Ectodermal cell (in vitro differentiated cells): ENCODE results near the gene HDDC3.

Source experiments
- H3K27ac ChIP-seq: 2 replicates; pipeline ENCODE4 v1.7.0; 2013; ENCODE audit warnings: mild to moderate bottlenecking, low read depth, low read length; ENCODE audit not compliant: insufficient read depth, poor library complexity, severe bottlenecking
- H3K27me3 ChIP-seq: 2 replicates; pipeline ENCODE4 v1.7.0; 2013; ENCODE audit warnings: mild to moderate bottlenecking, low read length; ENCODE audit not compliant: insufficient read depth, control insufficient read depth, poor library complexity, severe bottlenecking
- H3K36me3 ChIP-seq: one replicate; pipeline ENCODE4 v1.7.0; 2013; ENCODE audit warnings: low read length; ENCODE audit not compliant: control insufficient read depth, insufficient read depth
- H3K4me1 ChIP-seq: one replicate; pipeline ENCODE4 v1.7.0; 2013; ENCODE audit warnings: low read length; ENCODE audit not compliant: control insufficient read depth, insufficient read depth
- H3K4me3 ChIP-seq: 2 replicates; pipeline ENCODE4 v1.7.0; 2013; ENCODE audit warnings: low read depth, low read length, control low read depth; ENCODE audit not compliant: insufficient read depth
- H3K9me3 ChIP-seq: 2 replicates; pipeline ENCODE4 v1.7.0; 2013; ENCODE audit warnings: mild to moderate bottlenecking, low read length, moderate library complexity; ENCODE audit not compliant: control insufficient read depth
- WGBS, 2 experiments: methylation state at CpG; one replicate each; pipeline ENCODE4 v1.1.7; 2013; ENCODE audit warnings: missing lambda C conversion rate in 2 of 2; 5-methylcytosine and 5-hydroxymethylcytosine counted together

Gene HDDC3

DNA sequence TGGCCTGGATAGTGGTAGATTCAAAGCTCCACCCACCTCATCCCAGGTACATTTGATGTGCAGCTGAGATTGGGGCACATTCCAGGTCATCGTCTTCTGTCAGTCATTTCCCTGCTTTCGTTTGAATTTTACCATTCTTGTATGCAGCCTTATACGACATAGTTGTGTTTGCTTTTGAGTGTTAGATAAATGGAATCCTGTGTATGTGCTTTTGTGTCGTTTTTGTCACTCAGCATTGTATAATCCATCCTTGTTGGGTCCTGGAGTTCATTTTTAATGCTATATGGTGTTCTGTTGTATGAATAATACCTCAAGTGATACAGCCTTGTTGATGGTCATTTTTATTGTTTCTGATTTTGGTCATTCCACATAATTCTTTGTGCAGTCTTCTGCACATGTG lies 29.7 kb upstream of the HDDC3 start:
- Histone ChIP-seq H3K27me3 (peaks cover 7% of the 10 kb centered on the region), H3K4me1 (peaks cover 9% of the 10 kb centered on the region), H3K4me3 (no peak overlapping the region), H3K27ac (no peak overlapping the region), H3K36me3 (peaks cover 38% of the 10 kb centered on the region), H3K9me3 (no peaks in the 10 kb centered on the region)
- 97% methylated on average over 4 of the region's 4 CpGs for WGBS, 2 experiments

DNA sequence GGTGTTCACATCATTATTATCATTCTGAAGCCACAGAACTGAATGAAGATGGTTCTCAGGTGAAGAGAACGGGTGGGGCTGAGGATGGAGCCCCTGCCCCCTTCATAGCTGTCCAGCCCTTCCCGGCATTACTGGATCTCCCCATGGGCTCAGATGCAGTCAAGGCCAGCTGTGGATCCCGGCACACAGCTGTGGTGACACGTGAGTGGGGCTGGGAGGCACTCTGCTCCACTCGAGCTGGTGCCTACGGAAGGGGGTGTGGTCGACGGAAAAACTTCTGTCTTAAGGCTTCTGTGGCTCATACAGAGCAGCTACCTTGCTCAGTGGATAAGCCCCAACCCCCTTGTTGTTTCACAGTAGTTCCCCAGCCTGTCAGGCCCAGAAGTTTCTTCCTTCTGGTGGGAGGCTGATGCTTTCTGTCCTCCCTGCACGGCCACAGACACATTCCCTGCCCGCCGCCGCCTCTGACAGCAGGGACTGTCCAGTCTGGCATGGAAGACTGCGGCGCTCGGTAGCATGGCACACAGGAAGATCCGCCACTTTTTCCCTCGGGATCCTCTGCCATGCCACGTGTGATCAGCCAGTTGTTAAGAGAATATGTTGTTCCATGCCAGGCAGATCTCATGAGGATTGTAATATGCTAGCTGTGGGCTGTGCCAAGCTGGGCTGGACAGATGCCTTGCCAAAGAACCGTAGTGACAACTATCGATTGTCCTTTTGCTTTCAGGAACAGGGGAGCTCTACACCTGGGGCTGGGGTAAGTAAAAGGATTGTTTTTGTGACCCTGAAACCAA lies 28.1 kb upstream of the HDDC3 start:
- H3K36me3 ChIP-seq = peaks cover 27% of the 10 kb centered on the region
- H3K4me3 ChIP-seq = no peak overlapping the region
- no peaks in the 10 kb centered on the region for H3K9me3 ChIP-seq
- H3K4me1 ChIP-seq = peaks cover 14% of the 10 kb centered on the region
- peaks cover 12% of the 10 kb centered on the region for H3K27me3 ChIP-seq
- H3K27ac ChIP-seq = no peak overlapping the region
- WGBS, 2 experiments = 95% methylated on average over 20 of the region's 20 CpGs

DNA sequence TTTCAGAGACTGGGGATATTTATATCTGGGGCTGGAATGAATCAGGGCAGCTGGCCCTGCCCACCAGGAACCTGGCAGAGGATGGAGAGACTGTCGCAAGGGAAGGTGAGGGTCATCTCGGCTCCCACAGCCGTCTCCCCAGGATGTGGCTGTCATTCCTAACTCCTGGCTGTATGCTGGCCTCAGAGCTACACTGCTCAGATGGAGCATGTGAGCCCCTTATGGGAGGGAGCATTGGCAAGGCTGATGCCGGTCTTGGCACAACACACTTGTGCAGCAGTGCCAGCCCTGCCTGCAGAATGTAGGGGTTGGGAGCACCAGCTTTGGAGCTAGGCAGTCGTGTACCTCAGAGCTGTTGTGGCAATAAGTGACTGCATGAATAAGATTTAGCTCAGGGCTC lies 27.5 kb upstream of the HDDC3 start:
- no peak overlapping the region for H3K27ac ChIP-seq
- H3K9me3 ChIP-seq = no peaks in the 10 kb centered on the region
- peaks cover 14% of the 10 kb centered on the region for H3K4me1 ChIP-seq
- H3K27me3 ChIP-seq = peaks cover 12% of the 10 kb centered on the region
- peaks cover 27% of the 10 kb centered on the region for H3K36me3 ChIP-seq
- WGBS, 2 experiments = 94 to 97% methylated on average over 5 of the region's 5 CpGs
- no peak overlapping the region for H3K4me3 ChIP-seq

DNA sequence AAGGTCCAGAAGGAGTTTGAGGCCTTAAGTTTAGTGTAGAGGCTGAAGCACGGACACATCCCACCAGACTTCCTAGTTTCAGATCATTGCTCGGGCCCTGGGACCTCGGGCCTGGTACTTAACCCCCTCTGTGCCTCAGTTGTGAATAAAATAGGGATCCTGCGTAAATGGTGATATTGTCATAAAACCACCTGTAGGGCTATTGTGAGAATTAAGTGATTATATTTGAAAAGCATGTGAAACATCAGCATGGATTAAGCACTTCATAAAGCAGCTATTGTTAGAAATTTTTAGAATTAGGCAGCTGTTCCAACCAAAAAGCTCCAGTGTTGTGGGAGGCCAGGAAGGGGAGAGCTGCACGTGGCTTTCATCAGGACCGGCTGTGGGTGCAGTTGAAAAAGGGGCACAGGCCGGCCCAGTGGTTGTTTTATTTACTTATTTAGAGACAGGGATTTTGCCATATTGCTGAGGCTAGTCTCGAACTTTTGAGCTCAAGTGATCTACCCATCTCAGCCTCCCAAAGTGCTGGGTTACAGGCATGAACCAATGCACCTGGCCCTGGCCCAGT lies 26.8 kb upstream of the HDDC3 start:
- no peak overlapping the region for H3K27ac ChIP-seq
- no peak overlapping the region for H3K4me3 ChIP-seq
- H3K9me3 ChIP-seq = no peaks in the 10 kb centered on the region
- H3K36me3 ChIP-seq = peaks cover 27% of the 10 kb centered on the region
- peaks cover 14% of the 10 kb centered on the region for H3K4me1 ChIP-seq
- H3K27me3 ChIP-seq = peaks cover 12% of the 10 kb centered on the region
- 92 to 93% methylated on average over 8 of the region's 8 CpGs for WGBS, 2 experiments

DNA sequence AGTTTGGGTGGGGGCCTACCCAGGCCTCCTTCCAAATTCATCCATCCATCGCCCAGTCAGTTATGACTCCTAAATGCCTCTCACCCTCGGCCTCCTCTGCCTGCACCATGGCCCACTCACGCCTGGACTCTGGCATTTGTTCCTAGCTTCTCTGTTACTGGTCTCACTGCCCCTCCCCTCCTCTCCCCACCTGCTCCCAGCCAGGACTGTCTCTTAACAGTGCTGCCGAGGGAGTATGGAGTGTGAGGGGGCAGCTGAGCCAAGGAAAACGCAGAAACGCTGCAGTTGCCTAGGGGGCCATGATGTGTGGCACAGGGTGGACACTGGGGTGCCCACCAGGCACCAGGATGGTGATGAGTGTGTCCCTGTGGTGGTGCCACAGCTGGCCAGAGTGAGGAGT lies 25.4 kb upstream of the HDDC3 start:
- Histone ChIP-seq H3K4me1 (peaks cover 14% of the 10 kb centered on the region), H3K36me3 (peaks cover 15% of the 10 kb centered on the region), H3K27ac (no peak overlapping the region), H3K9me3 (no peaks in the 10 kb centered on the region), H3K4me3 (peak overlapping the region; percentile 63), H3K27me3 (peaks cover 12% of the 10 kb centered on the region)
- WGBS, 2 experiments = 87 to 91% methylated on average over 6 of the region's 6 CpGs

DNA sequence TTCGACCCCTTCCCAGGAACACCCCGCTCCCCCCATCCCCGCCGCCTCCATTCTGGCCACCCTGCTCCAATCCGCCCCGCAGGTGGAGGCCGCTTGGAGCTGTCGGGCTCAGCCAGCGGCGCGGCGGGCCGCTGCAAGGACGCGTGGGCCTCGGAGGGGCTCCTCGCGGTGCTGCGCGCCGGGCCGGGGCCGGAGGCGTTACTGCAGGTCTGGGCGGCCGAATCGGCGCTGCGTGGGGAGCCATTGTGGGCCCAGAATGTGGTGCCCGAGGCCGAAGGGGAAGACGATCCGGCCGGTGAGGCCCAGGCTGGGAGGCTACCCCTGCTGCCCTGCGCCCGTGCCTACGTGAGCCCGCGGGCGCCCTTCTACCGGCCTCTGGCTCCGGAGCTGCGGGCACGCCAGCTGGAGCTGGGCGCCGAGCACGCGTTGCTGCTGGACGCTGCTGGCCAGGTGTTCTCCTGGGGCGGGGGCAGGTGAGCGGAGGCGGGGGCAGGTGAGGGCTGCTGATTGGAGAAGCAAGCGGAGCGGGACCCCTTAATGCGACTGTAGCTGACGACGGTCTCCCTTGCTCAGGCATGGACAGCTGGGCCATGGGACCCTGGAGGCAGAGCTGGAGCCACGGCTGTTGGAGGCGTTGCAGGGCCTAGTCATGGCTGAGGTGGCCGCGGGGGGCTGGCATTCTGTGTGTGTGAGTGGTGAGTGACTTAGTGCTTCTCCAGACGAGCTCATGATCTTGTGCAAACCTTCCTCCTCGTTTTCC lies 24.9 kb upstream of the HDDC3 start:
- Histone ChIP-seq H3K27ac (no peak overlapping the region), H3K4me3 (peak overlapping the region; percentile 63), H3K4me1 (peaks cover 14% of the 10 kb centered on the region), H3K9me3 (no peaks in the 10 kb centered on the region), H3K36me3 (peaks cover 11% of the 10 kb centered on the region), H3K27me3 (peaks cover 12% of the 10 kb centered on the region)
- WGBS, 2 experiments = 15% methylated on average over 63 of the region's 63 CpGs

DNA sequence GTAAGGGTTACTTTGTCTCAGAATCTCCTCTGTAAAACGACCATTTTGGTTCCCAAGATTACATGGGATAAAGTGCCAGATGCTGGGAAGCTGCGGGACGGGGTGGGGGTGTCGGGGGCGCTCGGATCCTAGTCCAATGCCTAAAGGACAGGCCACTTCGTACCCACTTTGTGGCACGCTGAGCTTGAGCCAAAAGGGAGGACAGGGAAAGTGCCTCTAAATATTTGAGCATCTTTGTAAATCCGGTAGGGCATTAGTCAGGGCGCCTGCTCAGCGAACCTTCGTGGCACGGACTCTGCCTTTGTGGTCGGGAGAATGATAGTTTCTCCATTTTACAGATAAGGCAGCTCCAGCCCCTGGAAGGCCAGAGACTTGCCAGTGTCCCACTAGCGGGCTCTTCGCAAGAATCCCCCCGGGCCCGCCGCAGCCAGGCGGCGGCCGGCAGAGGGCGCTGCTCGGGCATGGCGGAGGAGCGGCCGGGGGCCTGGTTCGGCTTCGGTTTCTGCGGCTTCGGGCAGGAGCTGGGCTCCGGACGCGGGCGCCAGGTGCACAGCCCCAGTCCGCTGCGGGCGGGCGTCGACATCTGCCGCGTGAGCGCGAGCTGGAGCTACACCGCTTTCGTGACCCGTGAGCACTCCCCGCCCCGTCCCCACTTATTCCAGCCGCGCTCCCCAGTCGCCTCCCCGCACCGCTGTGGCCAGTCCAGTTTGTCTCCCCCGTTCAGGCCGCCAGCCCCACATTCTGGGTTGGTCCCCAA lies 24.1 kb upstream of the HDDC3 start:
- Histone ChIP-seq H3K4me1 (peaks cover 14% of the 10 kb centered on the region), H3K27me3 (peaks cover 12% of the 10 kb centered on the region), H3K4me3 (peak overlapping the region; percentile 63), H3K9me3 (no peaks in the 10 kb centered on the region), H3K36me3 (peaks cover 4% of the 10 kb centered on the region), H3K27ac (no peak overlapping the region)
- 10 to 11% methylated on average over 56 of the region's 56 CpGs for WGBS, 2 experiments

DNA sequence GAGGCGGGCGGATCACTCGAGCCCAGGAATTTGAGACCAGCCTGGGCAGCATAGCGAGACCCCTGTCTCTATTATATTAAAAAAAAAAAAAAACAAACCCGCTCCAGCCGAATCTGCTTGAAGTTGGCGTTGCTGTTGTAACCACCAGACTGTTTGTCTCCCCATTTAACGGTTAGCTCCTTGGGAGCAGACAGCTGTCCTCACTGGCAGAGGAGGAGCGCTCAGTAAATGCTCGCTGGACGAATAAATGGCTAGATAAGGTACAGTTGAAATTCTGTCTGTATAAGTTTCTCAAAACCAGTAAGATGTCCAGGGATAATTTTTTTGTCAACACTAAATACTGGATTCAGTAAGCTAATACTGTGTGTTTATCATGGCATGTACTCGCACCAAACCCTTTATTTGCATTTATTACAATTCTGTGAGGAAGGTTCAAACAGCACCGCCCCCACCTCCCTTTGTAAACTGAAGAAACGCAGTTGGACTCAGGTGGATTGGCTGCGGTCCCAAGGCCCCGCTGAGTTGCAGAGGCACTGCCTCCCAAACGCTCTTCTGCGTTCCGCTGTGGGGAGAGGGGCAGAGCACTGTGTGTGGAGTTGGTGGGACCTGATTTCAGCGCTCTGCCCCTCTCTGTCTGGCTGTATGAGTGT lies 23.4 kb upstream of the HDDC3 start:
- H3K27ac ChIP-seq = no peak overlapping the region
- WGBS, 2 experiments = 82 to 87% methylated on average over 20 of the region's 20 CpGs
- peaks cover 12% of the 10 kb centered on the region for H3K27me3 ChIP-seq
- no peaks in the 10 kb centered on the region for H3K9me3 ChIP-seq
- peaks cover 14% of the 10 kb centered on the region for H3K4me1 ChIP-seq
- peaks cover 7% of the 10 kb centered on the region for H3K36me3 ChIP-seq
- H3K4me3 ChIP-seq = peak overlapping the region; percentile 78

DNA sequence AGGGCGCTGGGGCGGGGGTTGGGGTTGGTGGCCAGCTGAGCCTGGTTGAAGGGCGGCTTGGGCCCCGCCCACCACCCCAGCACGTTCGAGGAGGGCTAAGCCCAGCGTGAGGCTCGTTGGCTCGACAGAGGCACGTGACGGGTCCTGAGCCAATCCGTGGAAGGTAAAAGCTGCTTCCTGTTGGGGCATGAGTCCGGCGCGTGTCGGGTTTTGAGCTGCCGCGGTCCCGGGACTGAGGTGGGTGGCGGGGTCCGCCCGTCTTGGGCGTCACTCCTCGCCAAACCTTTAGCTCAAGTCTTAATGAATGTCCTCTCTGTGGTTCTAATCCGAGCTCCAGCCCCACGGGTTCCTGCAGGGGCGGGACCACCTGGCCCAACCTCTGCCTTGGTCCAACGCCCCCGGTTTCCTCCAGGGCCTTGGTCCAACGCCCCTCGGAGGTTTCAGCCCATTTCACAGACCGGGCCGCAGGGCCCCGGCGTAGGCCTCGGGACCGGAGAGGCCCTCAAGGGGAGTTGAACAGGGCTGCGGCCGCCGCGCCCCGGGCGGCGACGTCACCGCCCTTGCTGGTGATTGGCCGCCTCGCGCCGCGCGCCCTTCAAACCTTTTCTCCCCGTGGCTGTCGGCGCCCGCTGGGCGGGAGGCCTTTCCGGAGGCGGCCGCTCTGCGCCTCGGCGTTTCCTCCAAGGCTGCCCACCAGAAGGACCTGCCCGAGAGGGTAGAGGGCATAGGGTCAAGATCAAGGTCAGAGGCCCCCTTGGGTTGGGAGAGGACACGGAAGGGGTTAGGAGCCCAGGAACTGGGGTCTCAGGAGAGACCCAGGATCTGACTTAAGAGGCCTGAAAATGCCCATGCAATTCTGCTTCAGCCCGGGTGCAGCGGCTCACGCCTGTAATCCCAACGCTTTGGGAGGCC lies 22.6 kb upstream of the HDDC3 start, which contains the start of gene RCCD1:
RCCD1 (plus strand) TSS at position 173 of the 912 bp plus-strand sequence. CDS start 1,851 bp downstream, outside the sequence.
- Histone ChIP-seq H3K27me3 (peaks cover 12% of the 10 kb centered on the region), H3K27ac (peak within 1 kb of the TSS; percentile 88), H3K36me3 (peaks cover 15% of the 10 kb centered on the region), H3K4me1 (peaks cover 14% of the 10 kb centered on the region), H3K9me3 (no peaks in the 10 kb centered on the region), H3K4me3 (peak within 1 kb of the TSS; percentile 78)
- WGBS, 2 experiments = 3% methylated on average over 69 of the region's 69 CpGs
